Measurements from ENCODE around the gene KIAA0232. TPM values are rescaled to one million over a fixed set of nuclear protein-coding genes. Genes with fewer than 3 reads are reported as not detected.

Gene KIAA0232
- polyA plus RNA-seq, 1 donor from 2014 or later = 57.6 TPM

GRCh38 chr4:6785572-6785925, 3.0 kb downstream of the KIAA0232 start:
- Histone ChIP-seq H3K4me2 (ENCODE audit: low read length) (no peak overlapping the region), H3K79me2 (replicated peaks; ENCODE audit: insufficient read depth, low read length) (peaks cover 67% of the 10 kb centered on the region), H4K20me1 (ENCODE audit: insufficient read depth) (peaks cover 18% of the 10 kb centered on the region), H3K36me3 (ENCODE audit: insufficient read depth, low read length) (no peaks in the 10 kb centered on the region), H3K4me3 (ENCODE audit: low read length) (peak overlapping the region; percentile 98), H3K9ac (ENCODE audit: low read length) (no peak overlapping the region), H3K27ac (ENCODE audit: low read length) (no peak overlapping the region), H3K27me3 (ENCODE audit: insufficient read depth, low read depth, low read length) (no peaks in the 10 kb centered on the region), H2AFZ (ENCODE audit: low read depth, low read length) (no peak overlapping the region), H3K9me3 (ENCODE audit: low read length) (no peaks in the 10 kb centered on the region), H3F3A (ENCODE audit: insufficient read depth, low read length, poor library complexity, severe bottlenecking) (peaks cover 4% of the 10 kb centered on the region), H3K9me2 (ENCODE audit: insufficient read depth, low read length) (no peaks in the 10 kb centered on the region)
- TF ChIP-seq RAD21 (conservative IDR thresholded peaks at IDR 0.05) (no peak), MXI1 (conservative IDR thresholded peaks at IDR 0.05; ENCODE audit: poor library complexity, severe bottlenecking) (no peak), EZH2 (IDR thresholded peaks at IDR 0.05; ENCODE audit: borderline replicate concordance, insufficient read depth, low read length, poor library complexity, severe bottlenecking) (no peak), REST (IDR thresholded peaks at IDR 0.05; ENCODE audit: borderline replicate concordance) (no peak), POLR2AphosphoS5 (IDR thresholded peaks at IDR 0.05) (no peak), EP300 (conservative IDR thresholded peaks at IDR 0.05; ENCODE audit: poor library complexity, severe bottlenecking) (no peak), SMC3 (conservative IDR thresholded peaks at IDR 0.05; ENCODE audit: poor library complexity) (no peak), TAF1 (IDR thresholded peaks at IDR 0.05; ENCODE audit: low read depth) (no peak)
- TF ChIP-seq, protein P1, sequence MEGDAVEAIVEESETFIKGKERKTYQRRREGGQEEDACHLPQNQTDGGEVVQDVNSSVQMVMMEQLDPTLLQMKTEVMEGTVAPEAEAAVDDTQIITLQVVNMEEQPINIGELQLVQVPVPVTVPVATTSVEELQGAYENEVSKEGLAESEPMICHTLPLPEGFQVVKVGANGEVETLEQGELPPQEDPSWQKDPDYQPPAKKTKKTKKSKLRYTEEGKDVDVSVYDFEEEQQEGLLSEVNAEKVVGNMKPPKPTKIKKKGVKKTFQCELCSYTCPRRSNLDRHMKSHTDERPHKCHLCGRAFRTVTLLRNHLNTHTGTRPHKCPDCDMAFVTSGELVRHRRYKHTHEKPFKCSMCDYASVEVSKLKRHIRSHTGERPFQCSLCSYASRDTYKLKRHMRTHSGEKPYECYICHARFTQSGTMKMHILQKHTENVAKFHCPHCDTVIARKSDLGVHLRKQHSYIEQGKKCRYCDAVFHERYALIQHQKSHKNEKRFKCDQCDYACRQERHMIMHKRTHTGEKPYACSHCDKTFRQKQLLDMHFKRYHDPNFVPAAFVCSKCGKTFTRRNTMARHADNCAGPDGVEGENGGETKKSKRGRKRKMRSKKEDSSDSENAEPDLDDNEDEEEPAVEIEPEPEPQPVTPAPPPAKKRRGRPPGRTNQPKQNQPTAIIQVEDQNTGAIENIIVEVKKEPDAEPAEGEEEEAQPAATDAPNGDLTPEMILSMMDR (IDR thresholded peaks at IDR 0.05; ENCODE audit: poor library complexity, severe bottlenecking) = no peak

- no peak overlapping the region for H2AFZ ChIP-seq (ENCODE audit: low read depth, low read length)
Measured at GRCh38 chr4:6788123-6788522, 5.6 kb downstream of the KIAA0232 start.

More at GRCh38 chr4:6788123-6788522, 5.6 kb downstream of the KIAA0232 start:
- no peak for TF ChIP-seq POLR2AphosphoS5 (IDR thresholded peaks at IDR 0.05)
- TF ChIP-seq MXI1 (conservative IDR thresholded peaks at IDR 0.05; ENCODE audit: poor library complexity, severe bottlenecking) = no peak
- TF ChIP-seq, protein P1 (IDR thresholded peaks at IDR 0.05; ENCODE audit: poor library complexity, severe bottlenecking) = no peak
- TF ChIP-seq EZH2 (IDR thresholded peaks at IDR 0.05; ENCODE audit: borderline replicate concordance, insufficient read depth, low read length, poor library complexity, severe bottlenecking) = no peak
- TF ChIP-seq REST (IDR thresholded peaks at IDR 0.05; ENCODE audit: borderline replicate concordance) = no peak
- TF ChIP-seq EP300 (conservative IDR thresholded peaks at IDR 0.05; ENCODE audit: poor library complexity, severe bottlenecking) = no peak
- TF ChIP-seq TAF1 (IDR thresholded peaks at IDR 0.05; ENCODE audit: low read depth) = no peak
- no peak for TF ChIP-seq SMC3 (conservative IDR thresholded peaks at IDR 0.05; ENCODE audit: poor library complexity)
- peaks cover 4% of the 10 kb centered on the region for H3F3A ChIP-seq (ENCODE audit: insufficient read depth, low read length, poor library complexity, severe bottlenecking)
- no peaks in the 10 kb centered on the region for H3K9me2 ChIP-seq (ENCODE audit: insufficient read depth, low read length)
- no peaks in the 10 kb centered on the region for H3K36me3 ChIP-seq (ENCODE audit: insufficient read depth, low read length)
- peaks cover 92% of the 10 kb centered on the region for H3K79me2 ChIP-seq (replicated peaks; ENCODE audit: insufficient read depth, low read length)
- H4K20me1 ChIP-seq (ENCODE audit: insufficient read depth) = peaks cover 18% of the 10 kb centered on the region
- H3K4me3 ChIP-seq (ENCODE audit: low read length) = no peak overlapping the region
- no peaks in the 10 kb centered on the region for H3K27me3 ChIP-seq (ENCODE audit: insufficient read depth, low read depth, low read length)
- H3K27ac ChIP-seq (ENCODE audit: low read length) = no peak overlapping the region
- H3K4me2 ChIP-seq (ENCODE audit: low read length) = no peak overlapping the region
- H3K9me3 ChIP-seq (ENCODE audit: low read length) = no peaks in the 10 kb centered on the region
- H3K9ac ChIP-seq (ENCODE audit: low read length) = no peak overlapping the region

Measured in neural cell (in vitro differentiated cells).